OCI-LY7 (cell line): ENCODE data around the gene SCUBE3.

Experiments
- EZH2phosphoT487 ChIP-seq: fragments of 200-600 bp; sonication (generic); IDR thresholded peaks from 2 replicates; pipeline ENCODE4 v1.6.1; 2018; ENCODE audit warnings: low read depth, borderline replicate concordance, mild to moderate bottlenecking, mixed run types, antibody characterized with exemption, low read length, moderate library complexity, mixed read lengths
- TF ChIP-seq, protein P1 (sequence below): fragments of 200-600 bp; sonication (generic); conservative IDR thresholded peaks from 2 replicates; pipeline ENCODE4 v1.5.1; 2014; ENCODE audit warnings: mild to moderate bottlenecking, antibody characterized with exemption, low read length, moderate library complexity, mixed read lengths

- TF ChIP-seq, protein P1, sequence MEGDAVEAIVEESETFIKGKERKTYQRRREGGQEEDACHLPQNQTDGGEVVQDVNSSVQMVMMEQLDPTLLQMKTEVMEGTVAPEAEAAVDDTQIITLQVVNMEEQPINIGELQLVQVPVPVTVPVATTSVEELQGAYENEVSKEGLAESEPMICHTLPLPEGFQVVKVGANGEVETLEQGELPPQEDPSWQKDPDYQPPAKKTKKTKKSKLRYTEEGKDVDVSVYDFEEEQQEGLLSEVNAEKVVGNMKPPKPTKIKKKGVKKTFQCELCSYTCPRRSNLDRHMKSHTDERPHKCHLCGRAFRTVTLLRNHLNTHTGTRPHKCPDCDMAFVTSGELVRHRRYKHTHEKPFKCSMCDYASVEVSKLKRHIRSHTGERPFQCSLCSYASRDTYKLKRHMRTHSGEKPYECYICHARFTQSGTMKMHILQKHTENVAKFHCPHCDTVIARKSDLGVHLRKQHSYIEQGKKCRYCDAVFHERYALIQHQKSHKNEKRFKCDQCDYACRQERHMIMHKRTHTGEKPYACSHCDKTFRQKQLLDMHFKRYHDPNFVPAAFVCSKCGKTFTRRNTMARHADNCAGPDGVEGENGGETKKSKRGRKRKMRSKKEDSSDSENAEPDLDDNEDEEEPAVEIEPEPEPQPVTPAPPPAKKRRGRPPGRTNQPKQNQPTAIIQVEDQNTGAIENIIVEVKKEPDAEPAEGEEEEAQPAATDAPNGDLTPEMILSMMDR = no peak
- TF ChIP-seq EZH2phosphoT487 = no peak
Observed at GRCh38 chr6:35185302-35185681, 28.5 kb upstream of the SCUBE3 start.
